HepG2 (cell line): ENCODE results near the gene POLH. TPM values are rescaled to one million over a fixed set of nuclear protein-coding genes. Genes with fewer than 3 reads are reported as not detected.
"Not testable (repeated sequence)": the region's sequence is repeated elsewhere in the genome, so short reads cannot be mapped to it uniquely, and the experiment has no call there.

Experiments used
- ATAC-seq: fragments of 200-7000 bp; cut with Tn5 transposase; 3 replicates; pipeline ENCODE4 v1.9.1; 2020; ENCODE audit warnings: mild to moderate bottlenecking, moderate library complexity
- BruUV-seq: library from RNA; stranded (reverse); fragments of 400-500 nt; replicated peaks from 2 replicates; lab custom pipeline; 2021; lab: Mats Ljungman, UMichigan
- CTCF ChIA-PET: fragments of 300-600 bp; formaldehyde crosslinking; extraction: SDS; loops from one replicate; lab custom pipeline; 2021; ENCODE audit warnings: low total read pairs, inconsistent platforms, low intra/inter-chr PET ratio; lab: Yijun Ruan, JAX
- POLR2A ChIA-PET: fragments of 350-600 bp; sonication (Branson Sonifier 250); formaldehyde crosslinking; loops from one replicate; lab custom pipeline; 2020; ENCODE audit warnings: antibody characterized with exemption, inconsistent platforms; lab: Yijun Ruan, JAX
- DNase-seq: peaks from one replicate; pipeline ENCODE4 v3.0.0-alpha.2; 2015; ENCODE audit warnings: low spot score
- FAIRE-seq: peaks from 3 replicates; lab custom pipeline; 2011; peaks lifted over from hg19 to GRCh38; lab: Jason Lieb, UNC
- H2AFZ ChIP-seq: one replicate; pipeline ENCODE4 v1.6.1; 2011; ENCODE audit warnings: low read length, inconsistent platforms
- H3K27ac ChIP-seq: fragments of 300-600 bp; 3 replicates; pipeline ENCODE4 v1.8.0; 2011; ENCODE audit warnings: mixed run types, mild to moderate bottlenecking, mixed read lengths, low read length, inconsistent platforms; ENCODE audit not compliant: insufficient read depth; ENCODE audit errors: extremely low read length
- H3K27me3 ChIP-seq, 2 experiments: fragments of 200-600 bp in 1 of 2; 2 replicates in 1 of 2; 3 replicates in 1 of 2; pipeline versions ENCODE4 v1.6.0 to v1.8.0; 2011; ENCODE audit warnings: low read length in 2 of 2, mild to moderate bottlenecking in 2 of 2, moderate library complexity in 2 of 2, inconsistent platforms in 1 of 2; ENCODE audit not compliant: insufficient read depth in 2 of 2, control insufficient read depth in 1 of 2
- H3K36me3 ChIP-seq, 2 experiments: fragments of 200-600 bp in 1 of 2; replicated peaks in 1 of 2; 2 replicates in 1 of 2; 3 replicates in 1 of 2; pipeline versions ENCODE4 v1.5.1 to v1.8.0; 2011; ENCODE audit warnings: low read length in 2 of 2, inconsistent platforms in 1 of 2; ENCODE audit not compliant: insufficient read depth in 2 of 2, control insufficient read depth in 1 of 2
- H3K4me1 ChIP-seq: 2 replicates; pipeline ENCODE4 v1.5.1; 2012; ENCODE audit warnings: low read length, inconsistent platforms; ENCODE audit not compliant: insufficient read depth
- H3K4me2 ChIP-seq: 2 replicates; pipeline ENCODE4 v1.6.0; 2011; ENCODE audit warnings: low read depth, low read length, inconsistent platforms
- H3K4me3 ChIP-seq, 3 experiments: fragments of 200-600 bp in 1 of 3; sonication (generic), shearing (Covaris generic) in 1 of 3; replicated peaks in 1 of 3; 2 replicates each; pipeline ENCODE4 v1.5.1; 2011 to 2016; ENCODE audit warnings: low read length in 3 of 3, inconsistent platforms in 2 of 3, low read depth in 2 of 3, mild to moderate bottlenecking in 2 of 3, control low read depth in 1 of 3, mixed read lengths in 1 of 3; ENCODE audit not compliant: insufficient read depth in 1 of 3
- H3K79me2 ChIP-seq: one replicate; pipeline ENCODE4 v1.6.1; 2011; ENCODE audit warnings: low read length, inconsistent platforms; ENCODE audit not compliant: insufficient read depth
- H3K9ac ChIP-seq: 2 replicates; pipeline ENCODE4 v1.6.0; 2011; ENCODE audit warnings: mild to moderate bottlenecking, low read depth, low read length, inconsistent platforms; ENCODE audit not compliant: insufficient read depth
- H3K9me3 ChIP-seq: 2 replicates; pipeline ENCODE4 v1.5.1; 2012; ENCODE audit warnings: mild to moderate bottlenecking, low read length
- H4K20me1 ChIP-seq: 2 replicates; pipeline ENCODE4 v1.6.0; 2011; ENCODE audit warnings: inconsistent platforms, mild to moderate bottlenecking, low read length, moderate library complexity; ENCODE audit not compliant: insufficient read depth
- GATAD2A ChIP-seq: IDR thresholded peaks from 2 replicates; pipeline ENCODE4 v1.6.1; 2016
- WGBS: methylation state at CpG from one replicate; pipeline ENCODE4 v1.1.6; 2017; ENCODE audit warnings: low lambda C conversion rate; 5-methylcytosine and 5-hydroxymethylcytosine counted together
- in situ Hi-C: cut with HindIII; loops from 2 replicates; pipeline ENCODE4 v1.10.0; 2017; ENCODE audit warnings: low pct_unique_long_range_greater_than_20kb; ENCODE audit not compliant: extremely low pct_ligation_motif_present
- intact Hi-C: fragments of 100-400 bp; cut with micrococcal nuclease; formaldehyde crosslinking; loops from one replicate; pipeline ENCODE4 v1.10.0; 2022; ENCODE audit not compliant: unreplicated experiment
- polyA plus RNA-seq, 8 experiments: library from polyadenylated mRNA; depleted of rRNA in 3 of 8; stranded (reverse) in 7 of 8; unstranded in 1 of 8; fragments of >200 nt; fragmentation: Illumina TruSeq in 4 of 8; extraction: Trizol in 4 of 8; gene quantifications; 2 replicates each; pipeline versions ENCODE4 v1.2.1 to v1.2.3, GENCODE V29; 2011 to 2016; ENCODE audit warnings: low read depth in 4 of 8, missing spikeins in 1 of 8, mixed read lengths in 1 of 8; ENCODE audit not compliant: insufficient read depth in 1 of 8
- total RNA-seq, 5 experiments: library from RNA; depleted of rRNA; stranded (reverse); fragments of >200 nt; fragmentation: Illumina TruSeq; extraction: Trizol; gene quantifications; 2 replicates each; pipeline ENCODE4 v1.2.3, GENCODE V29; 2016; ENCODE audit warnings: low read depth in 1 of 5
- TF ChIP-seq, protein P1 (sequence below): sonication (generic); formaldehyde crosslinking; IDR thresholded peaks from 2 replicates; pipeline ENCODE4 v1.4.0; 2020; ENCODE audit warnings: mild to moderate bottlenecking, missing genetic modification reagents
- TF ChIP-seq, protein P2 (sequence below): IDR thresholded peaks from 2 replicates; pipeline ENCODE4 v1.6.1; 2016; ENCODE audit warnings: missing biosample characterization, missing genetic modification reagents, low read depth
- TF ChIP-seq, protein P3 (sequence below): sonication (generic); formaldehyde crosslinking; IDR thresholded peaks from 2 replicates; pipeline ENCODE4 v1.5.0; 2020; ENCODE audit warnings: mild to moderate bottlenecking, missing genetic modification reagents

Gene POLH
- total and polyA plus RNA-seq, 2 of the 13 experiments (the other 11 are each of a cell fraction or from before 2014, with no cell fraction given), result 11.6 to 25.0 TPM

DNA sequence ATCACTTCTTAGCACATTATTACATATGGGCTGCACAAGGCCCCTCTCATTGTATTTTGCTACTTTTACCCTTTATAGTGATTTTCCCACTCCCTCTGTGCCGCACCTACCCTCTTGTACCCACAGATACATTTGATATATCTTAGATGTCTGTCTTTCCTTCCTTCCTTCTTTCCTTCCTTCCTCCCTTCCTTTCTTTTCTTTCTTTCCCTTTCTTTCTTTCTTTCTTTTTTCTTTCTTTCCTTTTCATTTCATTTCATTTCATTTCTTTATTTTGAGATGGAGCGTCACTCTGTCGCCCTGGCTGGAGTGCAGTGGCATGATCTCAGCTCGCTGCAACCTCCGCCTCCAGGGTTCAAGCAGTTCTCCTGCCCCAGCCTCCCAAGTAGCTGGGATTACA, 12.2 kb downstream of the POLH start:
- FAIRE-seq, result no peak
- H3K4me1 ChIP-seq, result no peaks in the 10 kb centered on the region
- intact Hi-C loops, result no loop called here
- ChIA-PET CTCF (no interaction called here), POLR2A (interaction anchor here (0.9 kb wide), 2 partner anchors 9 to 41 kb away, joined by 3 to 4 read pairs; partner anchors contain the start of gene GTPBP2)
- in situ Hi-C loops, result no loop called here
- no peak for DNase-seq
- no peaks in the 10 kb centered on the region for H4K20me1 ChIP-seq
- no peak for ATAC-seq
- BruUV-seq, result no TSS peak
- WGBS, result over 99% methylated on average over 5 of the region's 5 CpGs
- no peak overlapping the region for H3K9ac ChIP-seq
- H3K27ac ChIP-seq, result no peak overlapping the region
- no peaks in the 10 kb centered on the region for H3K9me3 ChIP-seq
- H3K27me3 ChIP-seq, result no peaks in the 10 kb centered on the region
- H3K4me2 ChIP-seq, result no peak overlapping the region
- no peak overlapping the region for H2AFZ ChIP-seq
- no peak for TF ChIP-seq GATAD2A (CRISPR knock-in tag)
- TF ChIP-seq, protein P1, sequence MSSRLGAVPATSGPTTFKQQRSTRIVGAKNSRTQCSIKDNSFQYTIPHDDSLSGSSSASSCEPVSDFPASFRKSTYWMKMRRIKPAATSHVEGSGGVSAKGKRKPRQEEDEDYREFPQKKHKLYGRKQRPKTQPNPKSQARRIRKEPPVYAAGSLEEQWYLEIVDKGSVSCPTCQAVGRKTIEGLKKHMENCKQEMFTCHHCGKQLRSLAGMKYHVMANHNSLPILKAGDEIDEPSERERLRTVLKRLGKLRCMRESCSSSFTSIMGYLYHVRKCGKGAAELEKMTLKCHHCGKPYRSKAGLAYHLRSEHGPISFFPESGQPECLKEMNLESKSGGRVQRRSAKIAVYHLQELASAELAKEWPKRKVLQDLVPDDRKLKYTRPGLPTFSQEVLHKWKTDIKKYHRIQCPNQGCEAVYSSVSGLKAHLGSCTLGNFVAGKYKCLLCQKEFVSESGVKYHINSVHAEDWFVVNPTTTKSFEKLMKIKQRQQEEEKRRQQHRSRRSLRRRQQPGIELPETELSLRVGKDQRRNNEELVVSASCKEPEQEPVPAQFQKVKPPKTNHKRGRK (CRISPR knock-in tag), result no peak
- TF ChIP-seq, protein P2, sequence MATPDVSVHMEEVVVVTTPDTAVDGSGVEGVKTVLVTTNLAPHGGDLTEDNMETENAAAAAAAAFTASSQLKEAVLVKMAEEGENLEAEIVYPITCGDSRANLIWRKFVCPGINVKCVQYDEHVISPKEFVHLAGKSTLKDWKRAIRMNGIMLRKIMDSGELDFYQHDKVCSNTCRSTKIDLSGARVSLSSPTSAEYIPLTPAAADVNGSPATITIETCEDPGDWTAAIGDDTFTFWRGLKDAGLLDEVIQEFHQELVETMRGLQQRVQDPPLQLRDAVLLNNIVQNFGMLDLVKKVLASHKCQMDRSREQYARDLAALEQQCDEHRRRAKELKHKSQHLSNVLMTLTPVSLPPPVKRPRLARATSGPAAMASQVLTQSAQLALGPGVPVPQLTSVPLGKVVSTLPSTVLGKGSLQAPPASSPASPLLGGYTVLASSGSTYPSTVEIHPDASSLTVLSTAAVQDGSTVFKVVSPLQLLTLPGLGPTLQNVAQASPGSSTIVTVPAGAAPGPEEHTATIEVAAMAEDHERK (CRISPR knock-in tag), result no peak
- no peak overlapping the region for H3K4me3 ChIP-seq
- H3K36me3 ChIP-seq, result peaks cover 21 to 74% of the 10 kb centered on the region in 2 experiments
- no peaks in the 10 kb centered on the region for H3K79me2 ChIP-seq

DNA sequence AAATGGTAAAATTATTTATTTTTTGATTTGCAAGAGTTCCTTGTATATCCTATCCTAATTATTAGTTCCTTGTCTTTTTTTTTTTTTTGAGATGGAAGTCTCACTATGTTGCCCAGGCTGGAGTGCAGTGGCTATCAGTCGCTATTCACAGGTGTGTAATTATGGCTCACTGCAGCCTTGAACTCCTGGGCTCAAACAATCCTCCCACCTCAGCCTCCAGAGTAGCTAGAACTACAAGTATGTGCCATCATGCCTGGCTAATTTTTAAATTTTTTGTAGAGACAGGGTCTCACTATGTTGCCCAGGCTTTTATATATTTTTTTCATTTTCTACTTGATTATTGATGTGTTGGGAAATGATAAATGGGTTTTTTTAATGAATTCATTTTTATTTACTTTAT, 13.6 kb downstream of the POLH start:
- not testable (repeated sequence) for H3K27me3 ChIP-seq
- TF ChIP-seq, protein P3, sequence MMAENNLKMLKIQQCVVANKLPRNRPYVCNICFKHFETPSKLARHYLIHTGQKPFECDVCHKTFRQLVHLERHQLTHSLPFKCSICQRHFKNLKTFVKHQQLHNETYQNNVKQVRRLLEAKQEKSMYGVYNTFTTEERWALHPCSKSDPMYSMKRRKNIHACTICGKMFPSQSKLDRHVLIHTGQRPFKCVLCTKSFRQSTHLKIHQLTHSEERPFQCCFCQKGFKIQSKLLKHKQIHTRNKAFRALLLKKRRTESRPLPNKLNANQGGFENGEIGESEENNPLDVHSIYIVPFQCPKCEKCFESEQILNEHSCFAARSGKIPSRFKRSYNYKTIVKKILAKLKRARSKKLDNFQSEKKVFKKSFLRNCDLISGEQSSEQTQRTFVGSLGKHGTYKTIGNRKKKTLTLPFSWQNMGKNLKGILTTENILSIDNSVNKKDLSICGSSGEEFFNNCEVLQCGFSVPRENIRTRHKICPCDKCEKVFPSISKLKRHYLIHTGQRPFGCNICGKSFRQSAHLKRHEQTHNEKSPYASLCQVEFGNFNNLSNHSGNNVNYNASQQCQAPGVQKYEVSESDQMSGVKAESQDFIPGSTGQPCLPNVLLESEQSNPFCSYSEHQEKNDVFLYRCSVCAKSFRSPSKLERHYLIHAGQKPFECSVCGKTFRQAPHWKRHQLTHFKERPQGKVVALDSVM (CRISPR knock-in tag), result peak; percentile 54; the same call in 1 of the 2 replicates
- TF ChIP-seq, all 625 proteins: peak for 1; not testable (repeated sequence) for 624
- ATAC-seq, H4K20me1 ChIP-seq, H3K27ac ChIP-seq, H3K4me3 ChIP-seq, H2AFZ ChIP-seq, intact Hi-C loops, H3K9me3 ChIP-seq, POLR2A ChIA-PET, in situ Hi-C loops, H3K4me1 ChIP-seq, BruUV-seq, H3K4me2 ChIP-seq, DNase-seq, H3K79me2 ChIP-seq, FAIRE-seq, H3K9ac ChIP-seq, CTCF ChIA-PET: not testable (repeated sequence)
- 88% methylated on average over 1 of the region's 1 CpG for WGBS
- peaks cover 13 to 60% of the 10 kb centered on the region in 2 experiments for H3K36me3 ChIP-seq
